Measurements from ENCODE around the gene DIPK1C.

DIPK1C gene

DNA sequence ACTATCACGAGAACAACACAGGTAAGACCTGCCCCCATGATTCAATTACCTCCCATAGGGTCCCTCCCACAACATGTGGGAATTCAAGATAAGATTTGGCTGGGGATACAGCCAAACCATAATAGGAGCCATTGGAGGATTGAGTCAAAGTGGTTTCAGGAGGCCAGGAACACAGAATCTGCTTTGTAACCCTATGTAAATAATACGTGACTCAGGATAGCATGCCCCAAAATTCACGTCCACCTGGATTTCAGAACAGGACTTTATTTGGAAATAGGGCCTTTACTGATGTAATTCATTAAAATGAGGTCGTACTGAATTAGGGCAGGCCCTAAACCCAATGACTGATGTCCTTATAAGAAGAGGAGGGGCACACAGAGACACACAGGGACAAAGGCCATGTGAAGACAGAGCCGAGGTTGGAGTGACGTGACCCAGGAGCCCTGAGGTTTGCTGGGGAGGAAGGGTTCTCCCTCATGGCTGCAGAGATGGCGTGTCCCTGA is 23.1 kb upstream of the DIPK1C start:
- no peak for DNase-seq

DNA sequence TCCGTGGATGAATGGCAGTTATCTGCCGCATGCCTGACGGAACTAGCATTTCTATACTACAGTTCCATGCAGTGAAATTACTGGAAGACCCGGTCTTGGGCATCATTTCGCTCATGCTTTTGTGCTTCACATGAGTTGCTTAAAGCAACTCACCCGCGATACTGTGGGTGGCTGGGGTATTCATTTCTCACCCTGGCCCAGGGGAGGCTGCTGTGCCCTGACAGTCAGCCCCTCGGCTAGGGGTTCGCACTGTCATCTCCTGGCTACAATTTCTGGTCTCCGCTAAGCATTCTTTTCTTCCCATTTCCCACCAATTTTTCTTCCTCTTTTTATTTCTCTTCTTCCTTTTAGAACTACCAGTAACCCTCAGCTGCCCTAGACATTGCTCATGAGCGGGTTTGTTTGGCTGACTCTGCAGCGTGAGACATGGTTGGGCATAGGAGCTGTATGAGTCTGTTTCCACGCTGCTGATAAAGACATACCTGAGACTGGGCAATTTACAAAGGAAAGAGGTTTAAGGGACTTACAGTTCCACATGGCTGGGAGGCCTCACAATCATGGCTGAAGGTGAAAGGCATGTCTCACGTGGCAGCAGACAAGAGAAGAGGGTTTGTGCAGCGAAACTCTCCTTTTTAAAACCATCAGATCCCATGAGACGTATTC is 22.5 kb upstream of the DIPK1C start:
- no peak for DNase-seq

DNA sequence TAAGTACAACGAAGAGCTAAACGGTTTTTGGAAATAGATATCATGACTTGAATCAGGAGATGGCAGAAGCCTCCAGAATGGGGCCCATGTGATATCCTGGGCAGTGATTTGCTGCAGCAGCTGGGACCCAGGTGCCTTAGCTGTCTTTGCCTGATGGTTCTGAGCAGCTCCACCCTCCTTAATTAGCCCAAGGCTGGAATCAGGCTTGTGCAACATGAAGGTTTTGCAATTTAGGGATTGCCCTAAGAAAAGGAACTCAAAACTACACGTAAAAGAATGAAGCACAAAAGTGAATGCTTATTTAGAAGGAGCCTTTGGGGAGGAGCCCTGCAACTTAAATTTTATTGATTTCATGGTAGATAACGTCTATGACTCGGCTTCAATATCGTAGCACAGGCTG is 21.8 kb upstream of the DIPK1C start:
- DNase-seq, result no peak

DNA sequence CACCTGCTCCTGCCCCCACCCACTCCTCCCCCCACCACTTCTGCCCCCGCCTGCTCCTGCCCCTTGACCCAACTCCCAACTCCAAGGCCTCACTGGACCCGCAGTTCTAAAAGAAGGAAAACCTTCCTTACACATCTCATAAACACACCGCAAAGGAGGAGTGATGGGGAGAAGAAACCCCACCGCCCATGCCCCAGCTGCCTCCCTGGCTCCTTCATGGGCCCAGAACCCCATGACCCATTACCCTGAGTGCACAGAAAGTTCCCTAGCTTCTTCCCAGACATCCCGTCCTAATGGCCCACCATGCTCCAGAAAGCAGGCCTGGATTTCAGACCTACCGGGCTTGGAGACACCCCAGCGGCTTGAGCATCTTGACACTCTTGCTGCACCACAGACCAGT is 21.2 kb upstream of the DIPK1C start:
- no peak for DNase-seq

DNA sequence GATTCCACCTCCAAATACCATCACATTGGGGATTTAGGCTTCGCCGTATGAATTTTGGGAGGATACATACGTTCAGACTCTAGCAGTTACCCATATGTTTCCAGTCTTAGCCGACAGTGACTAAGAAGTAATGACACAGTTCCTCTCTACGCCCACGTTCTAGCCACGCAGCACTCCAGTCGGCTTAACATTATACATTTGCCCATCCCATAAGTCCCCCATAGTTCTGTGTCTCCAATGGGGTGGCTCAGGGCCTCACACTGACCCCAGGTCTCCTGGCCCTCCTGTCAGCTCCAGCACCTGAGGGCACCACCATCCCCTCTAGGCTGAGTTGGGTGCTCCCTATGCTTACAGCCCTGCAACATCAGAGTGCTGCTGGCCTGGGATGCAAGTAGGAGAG is 20.7 kb upstream of the DIPK1C start:
- no peak for DNase-seq

DNA sequence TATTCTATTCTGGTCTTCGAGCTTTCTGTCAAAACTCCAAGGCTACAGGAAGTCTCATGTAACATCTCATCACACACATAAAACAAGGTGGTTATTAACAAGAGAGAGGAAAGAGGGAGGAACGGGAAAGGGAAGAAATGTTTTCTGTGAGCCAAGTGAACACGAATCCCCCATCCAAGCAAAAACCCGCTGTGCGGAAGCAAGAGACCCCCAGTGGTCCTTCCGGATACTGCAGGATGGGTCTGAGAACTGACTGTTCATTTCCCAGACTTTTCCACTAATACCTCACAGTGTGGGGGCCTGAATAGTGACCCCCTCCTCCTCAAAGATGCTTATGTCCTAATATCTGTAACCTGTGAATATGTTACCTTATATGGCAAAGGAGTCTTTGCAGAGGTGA is 19.0 kb upstream of the DIPK1C start:
- DNase-seq, result no peak

DNA sequence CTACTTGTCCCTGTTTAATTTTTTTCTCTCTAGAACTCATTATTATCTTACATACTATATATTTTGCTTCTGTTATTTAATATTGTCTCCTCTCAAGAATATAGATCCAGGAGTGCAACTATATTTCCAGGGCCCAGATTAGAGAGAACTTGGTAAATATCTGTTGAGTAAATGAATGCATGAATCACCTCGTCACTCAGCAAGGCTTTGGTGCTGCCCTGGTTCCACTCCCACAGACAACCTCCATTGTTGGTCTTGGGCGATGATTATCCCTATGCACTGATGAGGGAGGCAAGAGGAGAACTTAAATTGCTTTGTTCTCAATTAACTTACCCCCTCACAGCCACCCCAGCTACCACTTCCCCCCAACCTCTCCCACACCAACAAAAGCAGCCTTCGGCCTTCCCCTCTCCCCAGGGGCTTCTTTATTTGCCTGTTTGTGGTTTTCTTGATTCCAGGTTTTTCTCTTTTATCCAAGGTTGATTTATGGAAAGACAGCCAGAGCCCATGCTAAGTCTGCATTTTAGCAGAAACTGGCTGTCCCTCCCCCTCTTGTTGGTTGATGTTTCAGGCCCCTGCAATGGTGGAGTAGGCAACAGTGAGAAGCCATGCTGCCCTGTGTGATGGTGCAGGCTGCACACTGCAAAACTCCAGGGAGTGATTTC is 17.0 kb upstream of the DIPK1C start:
- no peak for DNase-seq

DNA sequence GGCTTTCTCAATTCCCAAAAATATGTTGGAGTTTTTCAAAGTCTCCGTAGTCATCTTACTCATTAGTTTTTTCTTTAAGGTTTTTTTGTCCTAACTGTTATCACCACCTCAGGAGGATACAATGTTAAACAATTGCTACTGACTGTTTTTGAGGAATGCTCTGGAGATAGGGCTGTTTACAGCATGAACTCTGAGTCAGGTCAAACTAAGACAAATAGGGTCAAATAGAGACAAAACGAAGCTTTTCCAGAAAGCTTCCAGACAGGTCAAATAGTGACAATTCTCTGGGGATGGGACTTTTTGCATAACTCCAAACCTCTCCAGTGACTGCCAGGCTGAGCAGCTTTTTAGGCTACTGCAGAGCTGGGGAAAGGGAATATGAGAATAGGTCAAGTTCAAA is 15.2 kb upstream of the DIPK1C start:
- no peak for DNase-seq

DNA sequence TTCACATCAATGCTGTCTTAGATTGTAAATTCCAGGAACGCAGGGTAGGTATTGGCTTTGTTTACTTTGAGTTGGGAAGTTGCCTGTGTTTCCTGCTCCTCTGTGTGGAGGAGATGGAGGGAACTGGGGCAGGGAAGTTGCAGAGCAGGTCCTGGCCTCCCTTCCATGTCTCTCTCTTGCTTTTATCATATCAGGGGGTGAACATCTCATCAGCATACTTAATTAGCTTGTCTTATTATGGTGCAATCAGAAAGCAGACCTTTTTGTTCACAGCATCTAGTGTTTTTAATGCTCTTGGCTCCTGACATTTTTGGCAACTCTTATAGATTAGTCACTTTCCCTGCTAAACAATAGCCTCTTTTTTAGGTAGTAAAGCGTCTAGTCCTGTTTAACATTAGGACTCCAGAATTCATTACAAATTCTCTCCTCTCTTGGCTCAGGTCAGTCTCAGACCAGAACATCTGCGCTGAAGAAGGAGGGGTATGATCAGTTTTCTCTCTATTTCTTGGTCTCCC is 11.5 kb upstream of the DIPK1C start:
- no peak for DNase-seq

DNA sequence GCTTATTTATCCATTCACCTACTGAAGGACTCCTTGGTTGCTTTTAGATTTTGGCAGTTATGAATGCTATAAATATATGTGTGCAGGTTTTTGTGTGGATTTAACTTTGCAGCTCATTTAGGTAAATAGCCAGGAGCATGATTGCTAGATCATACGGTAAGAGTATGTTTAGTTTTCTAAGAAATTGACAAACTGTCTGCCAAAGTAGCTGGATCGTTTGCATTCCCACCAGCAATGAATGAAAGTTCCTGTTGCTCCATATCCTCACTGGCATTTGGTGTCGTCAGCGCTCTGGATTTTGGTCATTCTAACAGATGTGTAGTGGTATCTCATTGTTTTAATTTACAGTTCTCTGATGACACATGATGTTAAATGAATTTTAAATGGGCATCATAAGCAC is 8.7 kb upstream of the DIPK1C start:
- DNase-seq, result no peak

DNA sequence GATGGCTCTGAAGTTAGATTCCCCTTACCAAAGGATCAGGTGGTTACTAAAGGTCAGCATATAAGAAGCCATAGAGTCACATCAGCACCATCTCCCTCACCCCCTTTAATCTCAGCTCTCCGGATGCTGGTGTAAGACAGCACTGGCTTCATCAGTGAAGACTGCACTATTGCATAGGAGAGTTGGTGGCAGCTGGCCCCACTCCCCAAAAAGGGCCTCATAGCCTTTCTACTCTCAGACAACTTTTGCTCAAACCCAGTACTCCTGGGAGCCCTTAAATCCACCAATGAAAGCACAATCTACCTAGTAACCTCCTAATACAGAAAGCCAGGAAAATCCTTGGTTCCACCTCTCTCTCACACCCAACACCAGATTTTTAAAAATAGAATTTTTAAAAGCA is 6.9 kb upstream of the DIPK1C start:
- no peak for DNase-seq

DNA sequence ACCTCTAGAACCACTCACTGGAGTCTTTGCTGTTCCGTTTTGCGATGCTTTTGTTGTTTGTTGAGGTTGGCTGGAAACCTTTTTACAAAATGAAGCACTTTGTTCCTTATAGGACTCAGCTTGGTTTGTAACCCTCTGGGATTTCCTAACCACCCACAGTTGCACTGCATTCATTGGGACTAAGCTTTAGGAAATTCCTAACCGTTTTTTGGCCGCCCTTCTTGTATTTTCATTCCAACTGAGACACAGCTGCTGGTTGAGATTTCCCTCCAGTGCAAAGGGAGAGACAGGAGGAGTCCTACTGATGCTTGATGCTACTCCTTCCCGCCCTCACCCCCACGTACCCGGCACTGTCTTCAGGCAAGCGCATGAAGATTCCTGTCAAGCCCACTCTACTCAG is 6.1 kb upstream of the DIPK1C start:
- no peak for DNase-seq

DNA sequence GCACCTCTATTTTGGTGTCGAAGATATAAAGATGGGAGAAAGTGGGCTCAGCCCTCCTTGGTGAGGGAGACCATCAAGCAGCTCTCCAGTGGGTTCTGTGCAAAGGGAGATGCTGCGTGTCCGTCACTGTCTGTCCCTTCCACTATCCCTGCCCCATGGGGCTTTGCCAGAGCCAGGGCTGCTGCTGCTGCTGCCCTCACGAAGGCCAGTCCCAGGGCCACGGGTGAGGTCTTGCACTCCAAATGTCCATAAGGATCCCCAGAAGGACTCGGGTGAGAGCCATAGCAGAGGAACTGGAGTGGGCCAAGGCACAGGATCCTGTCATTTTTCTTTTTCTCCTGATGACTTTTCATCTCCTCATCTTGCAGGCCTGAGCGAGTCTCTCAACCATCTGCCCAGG is 3.7 kb upstream of the DIPK1C start:
- DNase-seq, result no peak

DNA sequence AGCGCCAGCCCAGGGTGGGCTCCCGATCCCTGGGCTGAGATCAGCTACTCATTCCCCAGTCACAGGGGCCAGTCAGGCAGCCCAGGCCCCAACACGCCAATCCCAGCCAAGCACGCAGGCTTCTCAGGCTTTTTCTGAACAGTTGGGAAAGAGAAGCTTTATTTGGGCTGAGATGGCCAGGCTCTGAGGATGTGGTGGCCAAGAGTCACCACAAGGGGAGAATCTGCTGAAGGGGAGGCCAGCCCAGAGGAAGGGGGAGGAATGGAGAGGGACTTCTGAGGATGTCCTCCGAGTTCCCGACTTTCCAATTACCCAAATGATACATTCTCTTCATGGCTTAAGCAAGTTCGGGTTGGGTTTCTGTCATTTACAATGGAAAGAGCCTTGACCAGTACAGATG is 2.8 kb upstream of the DIPK1C start:
- DNase-seq, result no peak

DNA sequence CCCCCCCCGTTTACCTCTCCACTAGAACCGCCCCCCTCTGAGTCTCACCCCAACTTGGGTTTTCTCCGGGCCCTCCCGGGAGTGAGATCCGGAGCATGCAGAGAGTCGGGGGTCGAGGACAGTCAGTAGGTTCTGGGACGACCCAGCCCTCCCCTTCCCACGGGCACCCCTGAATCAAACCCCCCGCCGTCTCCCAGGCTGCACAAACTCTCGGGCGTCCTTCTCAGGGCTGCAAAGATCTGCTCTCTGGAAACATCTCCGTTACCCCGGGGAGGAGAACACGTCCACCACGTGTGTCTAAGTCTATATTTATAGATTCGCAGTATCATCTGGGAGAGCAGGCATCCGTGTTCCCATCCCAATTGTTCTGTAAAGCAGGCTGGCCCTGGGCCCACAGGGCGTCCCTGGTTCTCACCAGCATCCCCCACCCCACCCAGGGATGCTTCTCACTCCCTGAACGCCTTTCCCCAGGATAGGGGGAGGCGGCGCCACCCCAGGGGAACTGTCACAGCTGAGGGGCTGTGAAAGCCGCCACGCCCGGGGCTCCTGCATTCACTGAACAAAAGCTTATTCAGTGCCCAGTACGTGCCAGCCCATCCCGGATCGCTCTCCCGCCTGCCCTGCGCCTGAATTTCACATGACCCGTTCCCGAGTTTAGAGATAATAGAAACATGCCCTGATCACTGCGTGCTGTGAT is 765 bp upstream of the DIPK1C start:
- DNase-seq, result no peak

DNA sequence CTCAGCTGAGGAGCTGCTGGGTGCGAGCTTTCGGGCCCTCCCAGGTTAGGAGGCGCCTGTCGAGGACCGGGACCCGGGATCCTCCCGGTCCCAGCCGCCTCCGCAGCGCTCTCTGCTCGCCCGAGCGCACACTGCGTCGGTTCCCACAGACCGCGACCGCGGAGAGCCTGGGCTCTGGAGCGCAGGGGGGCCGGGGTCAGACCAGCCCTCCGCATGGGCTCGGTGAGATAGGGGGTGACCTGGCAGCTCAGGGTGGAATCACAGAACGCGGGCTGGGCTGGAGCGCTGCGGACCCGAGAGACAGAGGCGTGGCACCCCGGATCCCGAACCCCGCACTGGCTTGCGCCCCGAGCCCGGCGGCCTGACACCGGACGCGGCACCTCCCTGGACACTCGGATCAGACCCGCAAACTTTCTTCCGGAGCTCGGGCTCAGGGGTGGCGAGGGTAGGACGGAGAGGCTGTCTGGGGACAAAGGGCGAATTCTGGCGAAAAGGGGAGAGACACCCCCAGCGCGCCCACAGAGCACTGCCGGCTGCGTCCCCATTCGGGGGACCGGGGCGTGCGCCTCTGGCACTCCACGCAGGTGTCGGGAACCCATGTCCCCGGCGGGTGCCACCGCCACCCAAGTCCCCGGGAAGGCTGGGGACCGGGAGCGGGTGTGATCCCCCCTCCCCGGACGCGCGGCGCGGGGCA is 612 bp downstream of the DIPK1C start:
- no peak for DNase-seq

DNA sequence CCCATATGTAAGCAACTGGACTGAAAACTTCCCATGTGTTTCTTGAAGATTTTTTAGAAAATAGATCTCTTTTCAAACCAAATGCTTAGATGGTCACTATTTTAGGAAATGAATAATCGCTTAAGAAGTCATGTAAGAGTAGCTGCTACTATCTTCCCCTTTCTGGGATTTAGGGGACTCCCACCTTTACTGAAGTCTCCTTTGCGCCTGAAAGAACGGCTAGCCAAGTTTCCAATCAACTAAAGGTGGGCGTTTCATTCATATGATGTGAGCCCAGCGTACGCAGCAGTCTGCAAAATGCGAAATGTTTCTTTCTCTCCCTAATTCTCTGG is 1.1 kb downstream of the DIPK1C start:
- no peak for DNase-seq

DNA sequence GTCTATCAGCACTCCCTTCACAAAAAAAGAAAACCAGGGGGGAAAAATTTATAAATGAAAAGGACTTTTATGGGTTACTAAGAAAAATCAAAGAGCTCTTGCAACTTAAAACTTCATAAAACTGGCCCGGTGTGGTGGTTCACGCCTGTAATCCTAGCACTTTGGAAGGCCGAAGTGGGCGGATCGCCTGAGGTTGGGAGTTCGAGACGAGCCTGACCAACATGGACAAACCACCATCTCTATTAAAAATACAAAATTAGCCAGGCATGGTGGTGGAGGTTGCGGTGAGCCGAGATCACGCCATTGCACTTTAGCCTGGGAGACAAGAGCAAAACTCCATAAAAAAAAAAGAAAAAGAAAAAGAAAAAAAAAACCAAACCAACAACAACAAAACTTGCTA is 1.7 kb downstream of the DIPK1C start:
- DNase-seq, result no peak

DNA sequence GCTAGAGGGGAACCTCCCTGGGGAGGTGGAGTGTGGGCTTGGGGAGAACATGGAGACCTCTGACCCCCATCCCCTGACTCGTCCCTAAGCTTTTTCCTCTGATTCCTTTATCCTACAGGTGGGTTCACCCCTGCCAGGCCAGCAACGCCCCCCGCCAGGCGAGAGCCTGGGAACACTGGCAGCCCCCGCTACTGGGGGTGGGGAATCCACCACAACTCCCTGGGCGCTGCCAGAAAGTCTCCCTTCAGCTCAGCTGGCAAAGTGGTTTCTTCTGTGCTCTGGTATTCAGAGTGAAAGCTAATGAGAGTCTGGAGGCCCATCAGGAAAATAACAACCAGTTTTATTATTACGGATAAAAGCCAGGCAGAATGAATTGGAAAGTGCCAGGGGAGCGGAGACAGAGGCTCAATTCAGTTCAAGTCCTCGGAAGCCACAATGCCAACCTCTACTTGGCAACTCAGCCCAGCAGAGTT is 2.8 kb downstream of the DIPK1C start:
- no peak for DNase-seq

DNA sequence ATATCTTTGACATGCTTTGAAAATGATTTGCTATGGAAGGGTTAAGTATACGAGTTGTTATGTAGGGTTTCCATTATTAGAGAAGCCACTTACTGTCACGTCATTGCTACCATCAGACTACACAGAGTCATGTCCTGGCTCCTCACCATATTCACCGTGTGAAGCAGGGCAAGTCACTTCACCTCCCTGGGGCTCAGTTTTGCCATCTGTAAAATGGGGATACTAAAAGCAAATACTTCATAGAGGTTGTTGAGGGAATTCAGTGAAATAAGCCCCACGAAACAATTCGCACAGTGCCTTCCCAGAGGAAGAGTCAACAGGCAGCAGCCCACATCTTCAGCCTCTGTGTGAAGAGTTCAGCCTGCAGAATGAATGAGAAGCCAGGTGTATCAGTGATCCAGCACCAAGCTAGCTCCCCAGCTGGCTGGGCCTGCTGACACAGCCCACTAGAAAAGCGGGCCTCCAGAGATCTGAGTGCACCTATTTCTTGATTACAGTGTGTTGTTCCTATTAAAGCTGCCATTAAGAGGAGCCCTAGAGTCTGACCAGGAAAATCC is 3.4 kb downstream of the DIPK1C start:
- no peak for DNase-seq

DNA sequence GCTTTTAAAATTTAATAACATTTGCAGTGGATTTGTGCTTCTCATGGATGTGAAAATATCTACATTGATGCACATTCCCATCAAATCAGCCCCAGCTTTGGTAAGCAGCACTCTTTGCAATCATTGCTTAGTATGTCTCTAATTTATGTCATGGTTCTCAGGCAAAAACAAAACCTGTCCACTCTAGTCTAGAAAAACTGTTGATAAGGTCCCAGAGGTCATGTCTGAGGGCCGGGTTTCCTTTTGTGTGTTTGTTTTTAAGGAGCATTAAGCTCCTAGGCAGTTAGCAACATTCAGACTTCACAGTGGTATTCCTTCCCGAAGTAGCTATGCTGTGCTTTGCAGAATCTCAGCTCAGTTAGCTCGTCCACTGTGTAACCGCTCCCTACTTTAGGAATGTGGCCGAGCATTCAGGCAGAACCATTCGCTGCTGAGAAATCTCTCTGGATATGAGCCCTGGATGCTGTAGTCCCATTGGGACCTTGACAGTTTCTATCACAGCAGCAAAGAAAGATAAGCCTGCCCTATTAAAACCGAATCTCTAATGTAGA is 4.0 kb downstream of the DIPK1C start:
- no peak for DNase-seq

DNA sequence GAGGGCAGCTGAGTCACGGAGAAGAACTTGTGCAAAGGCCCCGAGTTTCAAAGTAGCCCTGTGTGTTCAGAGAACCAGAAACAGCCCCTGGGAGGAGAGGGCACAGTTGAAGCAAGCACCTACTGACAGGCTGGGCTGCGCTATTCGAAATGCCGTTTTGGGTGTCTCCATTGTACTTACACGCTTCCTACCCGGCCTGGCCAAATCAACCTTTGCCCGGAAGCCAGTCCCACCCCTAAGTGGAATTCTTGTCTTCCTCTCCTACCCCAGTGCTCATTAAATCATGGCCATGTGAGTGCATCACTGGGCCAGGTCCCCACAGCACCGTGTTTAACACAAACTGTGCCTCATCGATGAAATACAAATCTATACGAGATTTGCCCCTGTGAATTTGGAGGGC is 6.0 kb downstream of the DIPK1C start:
- DNase-seq, result no peak

DNA sequence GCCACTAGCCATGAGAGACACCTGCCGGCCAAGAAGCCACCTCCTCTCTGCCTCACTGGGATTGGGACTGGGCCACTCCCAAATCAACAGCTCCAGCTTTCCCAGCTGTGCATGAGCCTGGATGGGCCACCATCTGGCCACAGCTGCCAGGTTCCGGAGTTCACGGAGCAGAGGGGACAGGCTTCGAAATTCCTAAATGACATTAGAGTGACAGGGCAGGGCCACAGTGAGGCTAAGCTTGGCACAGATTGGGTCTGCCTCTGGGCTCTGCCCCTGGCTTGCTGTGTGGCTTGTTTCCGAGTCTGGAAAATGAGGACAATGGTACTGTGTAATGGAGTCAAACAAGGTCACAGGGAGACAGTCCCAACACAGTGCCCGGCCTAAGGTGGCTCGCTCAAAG is 6.5 kb downstream of the DIPK1C start:
- DNase-seq, result no peak

All from fibroblast of skin of right quadriceps (primary cell).